ENCODE data around the gene FAM111A.
A peak's percentile ranks its signal among the peaks of the same experiment; 100 is the strongest.

The FAM111A gene

GRCh38 chr11:59179121-59179520, 36.5 kb downstream of the FAM111A start:
- DNase-seq (ENCODE audit: low read depth in 3 of 3), result no peak

GRCh38 chr11:59180168-59180776, 37.6 kb downstream of the FAM111A start:
- no peak for DNase-seq (ENCODE audit: low read depth in 3 of 3)

- no peak for DNase-seq (ENCODE audit: low read depth in 3 of 3)
Observed at GRCh38 chr11:59180907-59181306, 38.3 kb downstream of the FAM111A start.

GRCh38 chr11:59181746-59182456, 39.2 kb downstream of the FAM111A start:
- no peak for DNase-seq (ENCODE audit: low read depth in 3 of 3)

- no peak for DNase-seq (ENCODE audit: low read depth in 3 of 3)
Observed at GRCh38 chr11:59182457-59183151, 39.9 kb downstream of the FAM111A start.

GRCh38 chr11:59183771-59184170, 41.1 kb downstream of the FAM111A start:
- no peak for DNase-seq (ENCODE audit: low read depth in 3 of 3)

GRCh38 chr11:59184691-59185339, 42.2 kb downstream of the FAM111A start:
- DNase-seq (ENCODE audit: low read depth in 3 of 3), result no peak

- no peak for DNase-seq (ENCODE audit: low read depth in 3 of 3)
Observed at GRCh38 chr11:59185386-59185945, 42.8 kb downstream of the FAM111A start.

GRCh38 chr11:59186130-59186594, 43.5 kb downstream of the FAM111A start:
- peak in 1 of 3 donors; percentile 32 for DNase-seq (ENCODE audit: low read depth in 3 of 3)

GRCh38 chr11:59187035-59187434, 44.4 kb downstream of the FAM111A start:
- DNase-seq (ENCODE audit: low read depth in 3 of 3), result no peak

- DNase-seq (ENCODE audit: low read depth in 3 of 3), result no peak
Observed at GRCh38 chr11:59187587-59187986, 44.9 kb downstream of the FAM111A start.

- no peak for DNase-seq (ENCODE audit: low read depth in 3 of 3)
Observed at GRCh38 chr11:59188954-59189353, 46.3 kb downstream of the FAM111A start.

- DNase-seq (ENCODE audit: low read depth in 3 of 3), result no peak
Observed at GRCh38 chr11:59189986-59190385, 47.3 kb downstream of the FAM111A start.

- DNase-seq (ENCODE audit: low read depth in 3 of 3), result no peak
Observed at GRCh38 chr11:59191095-59191494, 48.4 kb downstream of the FAM111A start.

- DNase-seq (ENCODE audit: low read depth in 3 of 3), result no peak
Observed at GRCh38 chr11:59191890-59192289, 49.2 kb downstream of the FAM111A start.

GRCh38 chr11:59192446-59193020, 49.9 kb downstream of the FAM111A start:
- DNase-seq (ENCODE audit: low read depth in 3 of 3), result no peak

- DNase-seq (ENCODE audit: low read depth in 3 of 3), result no peak
Observed at GRCh38 chr11:59193587-59194130, 51.0 kb downstream of the FAM111A start.

- no peak for DNase-seq (ENCODE audit: low read depth in 3 of 3)
Observed at GRCh38 chr11:59195586-59195985, 52.9 kb downstream of the FAM111A start.

- DNase-seq (ENCODE audit: low read depth in 3 of 3), result no peak
Observed at GRCh38 chr11:59196777-59197176, 54.1 kb downstream of the FAM111A start.

- no peak for DNase-seq (ENCODE audit: low read depth in 3 of 3)
Observed at GRCh38 chr11:59197991-59198390, 55.3 kb downstream of the FAM111A start.

GRCh38 chr11:59198726-59199125, 56.1 kb downstream of the FAM111A start:
- DNase-seq (ENCODE audit: low read depth in 3 of 3), result no peak

All from stimulated activated CD4-positive, alpha-beta T cell treated with anti-CD3 and anti-CD28 coated beads, TNF-alpha, amount 100 ng/mL, for 48 hours (primary cell).